NCI-H748 treated with DMSO at 0.1 percent for 48 hours (cell line): ENCODE data around the gene OR51A4.
"Not testable (repeated sequence)": the region's sequence is repeated elsewhere in the genome, so short reads cannot be mapped to it uniquely, and the experiment has no call there.

Experiments
- DNase-seq: peaks from one replicate; lab custom pipeline; 2025; lab: John Stamatoyannopoulos, UW

OR51A4 gene, protein sequence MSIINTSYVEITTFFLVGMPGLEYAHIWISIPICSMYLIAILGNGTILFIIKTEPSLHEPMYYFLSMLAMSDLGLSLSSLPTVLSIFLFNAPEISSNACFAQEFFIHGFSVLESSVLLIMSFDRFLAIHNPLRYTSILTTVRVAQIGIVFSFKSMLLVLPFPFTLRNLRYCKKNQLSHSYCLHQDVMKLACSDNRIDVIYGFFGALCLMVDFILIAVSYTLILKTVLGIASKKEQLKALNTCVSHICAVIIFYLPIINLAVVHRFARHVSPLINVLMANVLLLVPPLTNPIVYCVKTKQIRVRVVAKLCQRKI

DNA sequence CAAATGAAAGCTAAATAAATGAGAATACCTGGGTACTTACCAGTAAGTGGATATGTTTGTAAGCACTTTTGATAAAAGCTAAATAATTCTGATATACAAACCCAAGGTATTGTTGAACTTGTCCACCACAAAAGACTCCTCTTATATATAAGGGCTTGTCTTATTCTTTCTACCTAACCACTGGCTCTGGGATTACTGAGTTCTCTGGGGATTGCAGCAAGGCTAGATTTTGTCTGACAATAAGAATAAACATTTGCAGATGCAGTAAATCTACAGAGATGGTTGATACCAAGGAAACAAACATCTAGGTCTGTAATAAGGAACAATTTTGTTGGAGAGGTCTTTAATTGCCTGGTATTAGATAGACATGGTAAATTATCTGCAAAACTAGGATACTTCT is at the start of gene OR51A4:
TSS of gene OR51A4 (minus strand) at position 101 of the 400 bp plus-strand sequence. CDS start 505 bp downstream, outside the sequence.
- no peak for DNase-seq

DNA sequence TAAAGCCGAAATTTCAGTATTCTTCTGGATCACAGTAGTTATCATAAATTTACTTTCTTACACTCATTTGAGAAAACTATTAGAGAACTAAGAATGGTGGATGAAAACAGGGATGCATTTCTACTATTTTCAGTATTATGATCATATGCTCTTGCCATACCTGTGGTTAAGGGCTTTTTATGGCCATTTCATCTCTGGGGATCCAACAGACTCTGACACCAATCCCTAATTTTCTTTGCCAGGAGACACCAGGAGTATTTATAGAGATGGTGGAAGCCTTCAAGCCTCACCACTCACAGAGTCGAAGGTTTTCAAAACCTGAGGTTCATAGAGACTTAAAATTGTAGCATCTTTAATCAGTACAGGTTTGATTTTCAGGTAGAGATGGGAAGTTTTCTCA is 47.1 kb upstream of the OR51A4 start, which contains the start of gene OR51L1:
TSS of gene OR51L1 (plus strand) at position 301 of the 400 bp plus-strand sequence. CDS start 4,132 bp downstream, outside the sequence.
- no peak for DNase-seq

DNA sequence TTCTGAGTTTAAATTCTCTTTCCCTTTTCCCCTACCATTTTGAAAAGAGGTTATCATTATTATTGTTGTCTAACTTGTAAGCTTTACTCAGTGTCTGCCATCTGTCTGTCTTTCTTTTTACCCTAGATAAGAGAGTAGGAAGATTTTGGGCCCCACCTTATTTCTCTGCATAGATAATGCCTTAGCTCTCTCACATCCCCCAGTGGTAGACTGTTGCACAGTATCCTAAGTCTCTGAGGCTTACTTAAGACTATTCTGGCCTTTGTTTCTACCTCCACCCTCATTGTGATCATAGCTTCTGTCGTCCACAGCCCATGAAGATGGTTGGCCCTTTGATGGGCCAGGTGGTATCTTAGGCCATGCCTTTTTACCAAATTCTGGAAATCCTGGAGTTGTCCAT is 43.7 kb upstream of the OR51A4 start:
- peak; percentile 50 for DNase-seq

DNA sequence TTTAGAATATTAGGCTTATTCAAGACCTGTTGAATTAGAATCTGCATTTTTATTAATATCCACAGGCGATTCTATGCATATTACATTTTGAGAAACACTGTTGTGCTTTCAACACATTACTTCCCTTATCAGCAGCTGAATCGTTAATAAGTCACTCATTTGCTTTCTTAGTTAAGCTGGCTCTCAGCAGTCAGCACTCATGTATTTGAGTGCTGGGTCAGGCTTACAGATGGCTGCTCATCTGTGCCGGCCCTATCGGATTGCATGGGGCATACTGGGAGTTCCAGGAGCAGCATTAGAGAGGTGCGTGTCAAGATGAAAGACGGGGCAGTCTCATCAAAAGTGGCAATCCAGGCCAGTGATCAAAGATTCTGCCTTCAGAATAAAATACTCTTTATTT is 36.4 kb upstream of the OR51A4 start:
- DNase-seq, result no peak

DNA sequence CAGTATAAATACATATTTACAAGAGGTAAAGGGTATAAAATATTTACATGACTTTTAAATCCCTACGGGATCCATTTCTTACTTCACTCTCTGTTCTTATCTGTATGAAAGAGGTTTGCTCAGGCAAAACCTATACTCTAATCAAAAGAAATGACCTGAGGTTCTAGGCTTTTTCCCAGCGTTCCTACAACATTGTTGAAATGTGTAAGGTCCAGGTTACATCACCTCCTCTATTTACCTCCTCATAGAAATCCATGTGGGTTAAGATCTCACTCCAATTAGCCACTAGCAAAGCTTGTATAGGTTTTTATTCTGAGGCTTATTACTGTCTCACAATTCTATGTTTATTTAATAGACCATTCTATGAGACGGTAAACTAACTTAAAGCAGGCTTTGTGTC is 35.3 kb upstream of the OR51A4 start:
- DNase-seq, result no peak

DNA sequence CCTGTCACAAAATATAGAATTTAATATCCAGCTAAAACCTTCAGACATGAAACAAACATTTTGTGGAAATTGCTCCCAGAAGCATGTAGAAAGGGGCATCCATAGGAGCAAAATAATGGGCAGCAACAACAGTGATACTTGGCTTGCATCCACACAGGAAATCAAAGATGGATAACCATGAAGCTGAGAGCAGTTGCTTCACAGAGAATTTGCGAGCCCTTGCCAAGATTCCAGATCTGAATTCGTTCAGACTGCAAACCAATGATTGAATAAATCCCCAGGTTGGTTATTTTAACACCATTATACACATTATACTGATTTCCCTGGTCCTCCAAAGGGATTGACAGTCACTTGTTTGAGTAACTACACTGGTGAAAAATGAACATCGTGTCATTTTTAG is 31.6 kb upstream of the OR51A4 start:
- no peak for DNase-seq

DNA sequence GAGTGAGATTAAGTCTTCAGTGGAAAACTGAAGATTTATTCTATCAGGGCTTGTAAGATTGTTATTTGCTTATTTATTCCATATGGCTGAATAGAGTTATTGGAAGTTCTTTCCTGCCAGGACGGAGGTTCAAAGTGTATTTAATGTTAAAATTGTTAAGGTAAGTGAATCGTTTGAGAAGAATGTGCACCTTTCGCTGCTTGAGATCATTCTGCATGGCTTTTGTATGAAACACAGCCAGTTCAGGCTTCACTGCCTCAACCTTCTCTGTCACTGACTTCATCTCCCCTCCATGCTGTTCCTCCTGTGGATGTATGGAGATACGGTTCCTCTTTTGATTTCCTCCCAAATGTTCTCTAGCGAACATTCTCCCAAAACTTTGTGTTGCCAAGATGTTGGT is 28.0 kb upstream of the OR51A4 start:
- no peak for DNase-seq

DNA sequence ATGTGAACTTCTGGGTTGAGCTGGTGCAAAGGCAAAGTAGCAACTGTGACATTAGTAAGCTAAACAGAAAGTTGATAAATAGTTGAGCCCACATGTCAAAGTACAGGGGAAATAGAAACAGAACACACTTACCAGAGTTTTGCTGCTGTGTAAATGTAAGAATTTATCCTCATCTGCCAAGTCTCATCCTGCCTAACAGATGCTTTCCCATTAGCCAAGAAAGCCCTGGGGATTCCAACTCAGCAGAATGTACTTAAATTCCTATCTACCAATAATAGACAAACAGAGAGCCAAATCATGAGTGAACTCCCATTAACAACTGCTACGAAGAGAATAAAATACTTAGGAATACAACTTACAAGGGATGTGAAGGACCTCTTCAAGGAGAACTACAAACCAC is 15.4 kb upstream of the OR51A4 start:
- no peak for DNase-seq

DNA sequence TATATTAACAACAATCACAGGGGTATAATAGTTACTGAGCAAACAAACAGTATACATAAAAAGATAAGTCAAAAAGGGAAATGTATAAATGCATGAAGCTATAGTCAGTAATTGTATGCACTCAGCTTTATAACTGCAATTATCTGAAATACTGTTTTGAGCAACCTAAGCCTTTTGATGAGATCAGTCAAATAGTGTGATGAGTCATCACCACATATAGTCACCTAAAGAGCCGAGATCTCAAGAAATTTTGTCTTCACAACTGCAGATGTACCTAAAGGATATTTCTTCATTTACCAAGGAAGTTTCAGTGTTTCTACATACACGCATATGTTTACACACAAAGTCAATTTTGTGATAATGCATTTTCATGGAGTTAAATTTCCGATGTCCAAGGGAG is 13.5 kb upstream of the OR51A4 start:
- peak; percentile 89 for DNase-seq

DNA sequence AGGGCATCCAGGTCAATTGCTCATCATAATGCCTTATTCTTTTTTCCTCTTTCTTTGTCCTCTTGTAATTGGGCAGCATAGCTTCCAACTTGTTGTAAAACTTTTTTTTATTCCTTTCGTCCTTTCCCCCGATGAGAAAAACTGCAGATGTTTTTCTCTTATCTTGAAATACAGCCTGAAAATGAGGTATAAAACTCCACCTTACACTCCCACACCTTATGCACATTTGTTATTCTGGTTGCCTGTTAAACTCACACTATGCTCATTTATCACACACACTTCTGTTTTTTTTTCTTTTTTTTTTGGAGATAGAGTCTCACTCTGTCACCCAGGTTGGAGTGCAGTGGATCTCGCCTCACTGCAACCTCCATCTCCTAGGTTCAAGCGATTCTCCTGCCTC is 10.0 kb upstream of the OR51A4 start:
- DNase-seq, result no peak

DNA sequence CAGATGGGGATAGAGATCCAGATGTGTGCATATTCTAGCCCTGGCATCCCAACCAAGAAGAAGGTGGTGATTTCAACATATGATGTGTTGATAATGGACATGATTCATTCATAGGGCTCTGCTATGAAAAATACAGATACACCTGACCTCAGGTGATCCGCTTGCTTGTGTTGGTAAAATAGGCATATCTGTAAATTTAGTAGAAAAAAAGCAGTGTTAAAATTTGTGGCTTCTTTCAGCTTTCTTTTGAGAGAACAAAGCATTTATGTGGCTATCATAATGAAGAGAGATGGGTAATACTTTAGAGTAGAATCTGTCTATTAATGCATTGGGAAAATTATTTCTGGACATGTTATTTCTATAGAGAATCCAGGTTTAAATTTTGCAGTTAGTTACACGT is 8.2 kb upstream of the OR51A4 start, which contains the start of gene OR51A2:
TSS of gene OR51A2 (minus strand) at position 101 of the 400 bp plus-strand sequence. CDS start at position 101, 0 bp downstream.
- not testable (repeated sequence) for DNase-seq

DNA sequence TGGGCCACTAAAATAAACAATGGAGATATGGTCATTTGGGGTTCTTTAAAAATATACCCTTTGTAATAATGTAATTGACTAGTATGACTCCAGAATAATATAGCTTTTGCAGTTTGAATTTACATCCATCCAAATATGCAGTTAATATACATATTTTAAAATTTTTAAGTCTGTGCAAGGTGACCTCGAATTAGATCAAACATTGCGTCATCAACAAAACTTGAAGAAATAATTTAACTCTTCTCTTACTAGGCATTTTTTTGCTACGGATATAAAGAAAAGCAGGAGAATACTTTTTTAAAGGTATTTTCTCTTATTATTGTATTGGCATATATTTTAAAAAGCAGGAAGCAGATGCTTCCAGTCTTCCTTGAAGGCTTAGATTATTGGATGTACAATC is 10.7 kb downstream of the OR51A4 start:
- DNase-seq, result no peak

DNA sequence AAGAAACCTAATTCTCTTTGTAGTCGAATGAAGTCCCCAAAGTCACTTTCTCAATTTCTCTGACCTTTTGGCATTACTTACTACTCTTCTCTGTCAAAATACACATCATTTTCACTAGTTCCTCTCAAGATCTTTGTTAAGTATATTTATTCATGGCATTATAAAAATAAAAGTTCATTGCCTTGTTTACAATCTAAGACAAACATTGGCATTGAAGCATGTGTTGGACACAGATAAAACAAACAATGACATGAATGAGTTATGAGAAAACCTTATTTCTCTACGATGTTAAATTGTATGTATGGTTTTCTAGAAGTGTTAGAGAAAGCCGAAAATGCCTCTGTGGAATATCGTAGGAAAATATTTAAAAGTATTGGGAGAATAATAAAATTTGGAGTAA is 14.7 kb downstream of the OR51A4 start:
- peak; percentile 62 for DNase-seq

DNA sequence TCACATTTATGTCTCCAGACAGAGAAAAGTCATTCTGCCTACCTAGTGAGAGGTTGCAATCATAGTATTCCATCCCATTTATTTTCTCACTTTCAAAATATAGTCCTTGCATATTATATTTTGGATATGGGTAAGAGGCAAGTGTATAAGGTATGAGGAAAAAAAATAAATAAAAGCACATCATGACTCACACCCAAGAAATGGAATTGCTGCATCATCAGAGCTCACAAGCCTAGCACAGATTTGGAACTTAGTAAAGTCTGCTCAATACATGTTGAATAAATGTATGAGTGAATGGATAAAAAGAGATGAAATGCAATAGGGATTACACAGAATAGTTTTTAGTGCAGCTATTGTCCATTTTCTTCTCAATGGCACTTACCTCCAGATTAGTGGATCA is 20.8 kb downstream of the OR51A4 start:
- no peak for DNase-seq

DNA sequence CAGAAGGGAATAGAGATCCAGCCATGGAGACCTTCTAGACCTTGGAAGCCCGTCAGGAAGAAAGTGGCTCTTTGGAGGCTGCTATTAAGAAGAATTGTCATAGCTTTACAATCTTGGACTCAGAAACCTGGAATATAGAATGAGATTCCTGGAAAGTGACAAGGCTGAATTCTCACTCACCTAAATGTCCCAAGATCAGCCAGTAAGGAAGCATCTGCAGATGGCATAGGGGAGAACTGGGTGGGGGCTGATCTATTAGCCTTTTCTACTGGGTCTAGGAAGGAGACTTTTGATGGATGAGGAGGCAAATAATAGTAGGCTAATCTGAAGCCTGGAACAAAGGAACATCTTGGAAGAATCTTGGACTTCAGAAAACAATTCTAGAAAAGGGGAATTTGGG is 23.2 kb downstream of the OR51A4 start, which contains the start of gene OR51G1:
TSS of gene OR51G1 (minus strand) at position 101 of the 400 bp plus-strand sequence. CDS start at position 101, 0 bp downstream.
- DNase-seq, result no peak

DNA sequence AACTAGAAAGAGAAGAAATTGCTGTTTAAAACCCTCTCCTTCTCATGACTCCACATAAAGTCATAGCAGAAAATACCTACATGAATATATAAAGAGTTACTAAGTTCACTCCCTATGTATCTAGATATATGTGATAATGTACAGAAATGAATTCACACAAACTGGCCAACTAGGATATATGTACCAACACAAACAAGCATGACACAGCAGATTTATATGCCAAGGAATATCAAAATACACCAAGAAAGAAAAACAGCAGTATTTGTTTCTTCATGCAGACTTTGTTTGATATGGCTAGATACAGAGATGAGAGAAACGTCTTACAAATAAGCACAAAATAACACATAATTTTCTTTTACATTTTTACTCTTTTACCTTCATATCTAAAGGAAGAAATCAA is 25.1 kb downstream of the OR51A4 start:
- DNase-seq, result no peak

DNA sequence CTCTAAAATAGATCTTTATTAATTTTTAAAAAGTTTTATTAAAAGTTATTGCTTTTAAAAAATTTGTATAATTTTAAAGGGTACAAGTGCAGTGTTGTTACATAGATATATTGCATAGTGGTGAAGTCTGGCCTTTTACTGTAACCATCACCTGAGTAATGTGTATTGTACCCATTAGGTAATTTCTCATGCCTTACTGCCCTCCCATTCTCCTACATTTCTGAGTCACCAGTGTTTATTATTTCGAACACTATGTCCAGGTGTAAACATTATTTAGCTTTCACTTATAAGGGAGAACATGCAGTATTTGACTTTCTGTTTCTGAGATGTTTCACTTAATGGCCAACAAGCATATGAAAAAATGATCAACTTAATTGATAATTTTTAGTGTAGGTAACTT is 25.6 kb downstream of the OR51A4 start:
- no peak for DNase-seq

DNA sequence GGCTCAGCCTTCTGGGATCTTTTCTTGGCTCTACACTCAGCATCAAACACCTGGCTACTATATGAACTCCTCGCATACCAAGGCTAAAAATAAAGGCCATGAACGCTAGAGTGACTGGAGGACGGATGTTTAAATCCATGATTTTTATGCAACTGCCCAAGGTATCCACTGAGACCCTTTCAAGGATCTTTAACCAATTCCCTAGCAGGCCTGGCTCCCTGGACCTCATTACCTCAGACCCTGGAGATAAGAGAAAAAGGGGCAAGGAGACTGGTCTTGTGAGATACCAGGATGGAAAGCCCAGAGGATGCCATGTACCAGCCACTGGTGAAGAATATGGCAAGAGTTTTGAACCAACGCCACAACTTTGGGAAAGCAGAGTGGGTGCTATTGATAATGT is 28.2 kb downstream of the OR51A4 start, which contains the start of gene OR51G2:
TSS of gene OR51G2 (minus strand) at position 101 of the 400 bp plus-strand sequence. CDS start 3,687 bp downstream, outside the sequence.
- no peak for DNase-seq

DNA sequence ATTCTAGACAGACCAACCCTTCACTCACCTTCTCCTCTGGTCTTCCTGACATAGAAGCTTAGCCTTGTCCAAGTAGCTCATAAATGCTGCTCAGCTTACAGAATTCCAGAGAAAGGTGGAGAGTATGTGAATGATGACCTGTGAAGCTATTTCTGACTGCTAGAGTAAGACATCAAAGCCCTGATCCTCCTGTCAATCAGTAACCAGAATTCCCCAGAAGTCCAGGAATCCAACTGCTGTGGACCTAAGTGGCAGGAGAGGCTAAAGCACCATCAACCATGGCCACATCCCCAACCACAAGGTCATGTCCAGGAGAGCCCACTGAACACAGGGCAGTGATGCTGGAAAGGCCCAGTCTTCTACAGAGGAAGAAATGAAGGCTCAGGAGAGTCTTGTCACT is 30.8 kb downstream of the OR51A4 start:
- DNase-seq, result no peak

DNA sequence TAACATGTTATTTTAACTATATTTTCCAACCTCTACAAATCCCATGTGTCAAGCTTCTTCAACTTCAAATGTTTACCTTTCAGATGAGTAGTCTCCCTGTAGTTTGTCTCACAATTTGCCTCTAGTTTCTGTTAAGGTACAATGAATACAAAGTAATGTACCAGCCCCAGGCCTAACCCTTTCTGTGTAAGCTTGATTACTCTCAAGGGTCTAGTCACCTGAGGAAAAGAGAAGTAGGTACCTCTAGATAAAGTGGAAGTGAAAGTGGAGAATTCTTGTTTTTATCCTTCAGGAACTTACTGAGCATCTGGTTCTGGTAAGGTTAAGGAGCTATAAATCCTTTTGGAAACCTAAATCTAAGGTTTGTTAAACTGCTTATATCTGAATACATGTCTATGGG is 43.9 kb downstream of the OR51A4 start, which contains the start of gene OR51A7:
TSS of gene OR51A7 (plus strand) at position 300 of the 400 bp plus-strand sequence. CDS start 3,587 bp downstream, outside the sequence.
- DNase-seq, result no peak
